Kidney (tissue), 14 donors: ENCODE data around the gene ASPG. TPM values are rescaled to one million over a fixed set of nuclear protein-coding genes. Genes with fewer than 3 reads are reported as not detected.
A peak's percentile ranks its signal among the peaks of the same experiment; 100 is the strongest.

Source experiments
- DNase-seq, 5 donors: peaks; one replicate each; pipeline ENCODE4 v3.0.0-alpha.2; 2013 to 2020
- FAIRE-seq: peaks from 2 replicates; lab custom pipeline; 2012; peaks lifted over from hg19 to GRCh38; lab: Jason Lieb, UNC
- H3K27ac ChIP-seq, 2 donors: one replicate each; pipeline ENCODE4 v1.7.0; 2013; ENCODE audit warnings: low read depth in 2 of 2, low read length in 2 of 2, inconsistent platforms in 1 of 2
- H3K27me3 ChIP-seq: one replicate; pipeline ENCODE4 v1.7.1; 2013; ENCODE audit warnings: low read length, inconsistent platforms; ENCODE audit not compliant: control insufficient read depth, insufficient read depth
- H3K36me3 ChIP-seq, 3 donors: one replicate each; pipeline versions ENCODE4 v1.7.0 to v1.7.1; 2013; ENCODE audit warnings: low read length in 3 of 3, control low read depth in 1 of 3, inconsistent platforms in 1 of 3; ENCODE audit not compliant: insufficient read depth in 3 of 3, control insufficient read depth in 2 of 3
- H3K4me1 ChIP-seq, 3 donors: one replicate each; pipeline versions ENCODE4 v1.7.0 to v1.7.1; 2013; ENCODE audit warnings: low read length in 3 of 3, inconsistent platforms in 1 of 3, low read depth in 1 of 3; ENCODE audit not compliant: control insufficient read depth in 2 of 3, insufficient read depth in 2 of 3
- H3K4me3 ChIP-seq, 3 donors: one replicate each; pipeline versions ENCODE4 v1.7.0 to v1.8.1; 2013; ENCODE audit warnings: low read length in 3 of 3, control low read depth in 1 of 3, inconsistent platforms in 1 of 3
- H3K9ac ChIP-seq, 3 donors: one replicate each; pipeline versions ENCODE4 v1.7.0 to v1.7.1; 2013; ENCODE audit warnings: low read length in 3 of 3, control low read depth in 1 of 3, inconsistent platforms in 1 of 3
- H3K9me3 ChIP-seq, 3 donors: one replicate each; pipeline versions ENCODE4 v1.7.0 to v1.7.1; 2013; ENCODE audit warnings: low read length in 3 of 3, control low read depth in 1 of 3, inconsistent platforms in 1 of 3; ENCODE audit not compliant: control insufficient read depth in 2 of 3, insufficient read depth in 1 of 3
- CTCF ChIP-seq: IDR thresholded peaks from 3 replicates; pipeline ENCODE4 v1.5.1; 2012; ENCODE audit warnings: mild to moderate bottlenecking, moderate library complexity, borderline replicate concordance; ENCODE audit not compliant: insufficient read depth; ENCODE audit errors: extremely low read depth
- intact Hi-C: fragments of 100-400 bp; cut with DNase I; formaldehyde crosslinking; loops from one replicate; pipeline ENCODE4 v1.11.1; 2022
- polyA plus RNA-seq: library from polyadenylated mRNA; stranded (reverse); fragments of 350-450 nt; fragmentation: Illumina TruSeq; extraction: RNeasy Lipid Tissue Mini Kit (QIAGEN cat#74804); gene quantifications from one replicate; pipeline ENCODE4 v1.2.3, GENCODE V29; 2014; ENCODE audit warnings: low read depth, low replicate concordance; ENCODE audit not compliant: insufficient read depth
- total RNA-seq: library from RNA; stranded (reverse); fragmentation: NEBNext Ultra II Directional; extraction: Animal tissue kit (Norgen Biotek cat#: 25700); gene quantifications from one replicate; pipeline ENCODE4 v1.2.1, GENCODE V29; 2021
- donor health status: control.
- donor health status: control.
- donor health status: control.
- donor health status: control.
- donor health status: control.
- donor health status: DM: yes; HTN: yes; CAD: no.
- donor health status: Normal renal cell carcinoma (clear cell type).

Gene ASPG
- total and polyA plus RNA-seq, 2 donors from 2014 or later: 2.5 to 58.1 TPM

GRCh38 chr14:104119119-104119487 lies 33.6 kb downstream of the ASPG start:
- no peak for FAIRE-seq
- intact Hi-C loops: no loop called here
- no peak for TF ChIP-seq CTCF

GRCh38 chr14:104119488-104120251 lies 34.2 kb downstream of the ASPG start:
- intact Hi-C loops: no loop called here
- no peak overlapping the region for H3K4me3 ChIP-seq
- H3K27me3 ChIP-seq: peaks cover 7% of the 10 kb centered on the region
- no peak for TF ChIP-seq CTCF
- FAIRE-seq: no peak
- peak in 1 of 5 donors; percentile 54 for DNase-seq
- H3K9me3 ChIP-seq: peaks cover 0 to 1% (median 0%) of the 10 kb centered on the region in 3 donors
- H3K9ac ChIP-seq: no peak overlapping the region
- H3K4me1 ChIP-seq: peaks cover 0 to 5% (median 0%) of the 10 kb centered on the region in 3 donors
- no peak overlapping the region for H3K27ac ChIP-seq
- H3K36me3 ChIP-seq: no peaks in the 10 kb centered on the region

More at GRCh38 chr14:104119119-104119487, 33.6 kb downstream of the ASPG start:
- DNase-seq: peak in 2 of 5 donors; percentile 34 to 42
- H3K27ac ChIP-seq: no peak overlapping the region
- H3K9me3 ChIP-seq: no peaks in the 10 kb centered on the region
- H3K4me1 ChIP-seq: peaks cover 0 to 5% (median 0%) of the 10 kb centered on the region in 3 donors
- H3K9ac ChIP-seq: no peak overlapping the region
- peaks cover 7% of the 10 kb centered on the region for H3K27me3 ChIP-seq
- no peaks in the 10 kb centered on the region for H3K36me3 ChIP-seq
- H3K4me3 ChIP-seq: no peak overlapping the region

- intact Hi-C loops: no loop called here
- Histone ChIP-seq H3K4me1 (peaks cover 0 to 5% (median 0%) of the 10 kb centered on the region in 3 donors), H3K4me3 (no peak overlapping the region), H3K9ac (no peak overlapping the region), H3K27me3 (peaks cover 7% of the 10 kb centered on the region), H3K27ac (no peak overlapping the region), H3K36me3 (no peaks in the 10 kb centered on the region), H3K9me3 (peaks cover 0 to 5% (median 0%) of the 10 kb centered on the region in 3 donors)
- FAIRE-seq: no peak
- TF ChIP-seq CTCF: no peak
- peak in 1 of 5 donors; percentile 28 for DNase-seq
Measured at GRCh38 chr14:104120281-104120741, 34.8 kb downstream of the ASPG start.
